ENCODE results near the gene ARHGAP24. TPM values are rescaled to one million over a fixed set of nuclear protein-coding genes. Genes with fewer than 3 reads are reported as not detected.

The ARHGAP24 gene
- total and polyA plus RNA-seq, 12 donors = 0.72 to 53.4 (median 4.4) TPM

GRCh38 chr4:85826060-85826678, 351.2 kb downstream of the ARHGAP24 start:
- Histone ChIP-seq H3K36me3 (replicated peaks in 1 of 2) (no peaks in the 10 kb centered on the region), H3K4me1 (replicated peaks in 1 of 2) (no peaks in the 10 kb centered on the region), H3K27ac (no peak overlapping the region), H3K27me3 (no peaks in the 10 kb centered on the region), H3K9me3 (replicated peaks in 1 of 3) (no peaks in the 10 kb centered on the region), H3K4me3 (no peak overlapping the region)
- DNase-seq = no peak
- intact Hi-C loops (cut with DNase I) = no loop called here
- WGBS, 4 donors = 33 to 47% (median 41%) methylated on average over 7 of the region's 7 CpGs
- TF ChIP-seq POLR2A (IDR thresholded peaks at IDR 0.05) = no peak
- no peak for TF ChIP-seq CTCF (IDR thresholded peaks at IDR 0.05)

- Histone ChIP-seq H3K4me1 (replicated peaks in 1 of 2) (no peaks in the 10 kb centered on the region), H3K27me3 (no peaks in the 10 kb centered on the region), H3K36me3 (replicated peaks in 1 of 2) (no peaks in the 10 kb centered on the region), H3K9me3 (replicated peaks in 1 of 3) (no peaks in the 10 kb centered on the region), H3K27ac (no peak overlapping the region), H3K4me3 (no peak overlapping the region)
- TF ChIP-seq POLR2A (IDR thresholded peaks at IDR 0.05) = no peak
- TF ChIP-seq CTCF (IDR thresholded peaks at IDR 0.05) = no peak
- 41 to 56% (median 54%) methylated on average over 13 of the region's 13 CpGs for WGBS, 4 donors
- DNase-seq = no peak
- intact Hi-C loops (cut with DNase I) = no loop called here
Observed at GRCh38 chr4:85828027-85828890, 353.3 kb downstream of the ARHGAP24 start.

DNA sequence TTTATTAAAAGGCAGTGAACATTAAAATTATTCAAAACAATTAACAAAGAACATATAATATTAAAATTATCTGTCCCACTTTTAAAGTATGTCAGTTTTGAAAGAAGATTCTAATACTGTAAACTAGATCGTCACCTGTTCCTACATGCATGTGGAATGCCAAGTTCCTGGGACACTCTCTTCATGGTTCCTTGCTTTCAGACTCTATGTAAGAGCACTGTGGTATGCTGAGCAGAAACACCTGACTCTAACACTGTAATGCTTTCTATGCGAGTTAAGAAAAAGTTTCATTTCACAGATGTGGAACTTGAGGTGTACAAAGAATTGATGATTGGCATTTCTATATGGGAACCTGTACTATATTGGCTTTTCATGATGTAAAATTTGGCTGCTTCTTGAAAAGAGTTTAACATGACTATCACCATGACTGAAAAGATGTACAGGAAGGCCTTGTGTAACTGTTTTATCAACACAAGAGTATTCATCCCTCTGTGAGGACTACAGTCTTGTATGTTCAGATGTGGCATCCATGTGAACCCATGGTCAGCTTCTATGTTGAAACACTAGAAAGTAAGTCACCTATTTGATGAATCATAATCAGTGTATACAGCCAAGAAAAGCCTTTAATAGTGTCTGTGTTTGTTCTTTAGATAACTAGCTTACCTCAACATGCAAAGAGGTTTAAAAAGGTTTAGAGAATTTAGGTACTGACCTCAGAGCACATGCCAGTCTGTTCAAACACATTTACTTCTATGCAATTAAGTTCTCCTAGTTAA, 354.5 kb downstream of the ARHGAP24 start:
- no peaks in the 10 kb centered on the region for H3K27me3 ChIP-seq
- no peak for DNase-seq
- no peak overlapping the region for H3K27ac ChIP-seq
- intact Hi-C loops (cut with DNase I) = no loop called here
- TF ChIP-seq CTCF (IDR thresholded peaks at IDR 0.05) (no peak), POLR2A (IDR thresholded peaks at IDR 0.05) (no peak)
- no peaks in the 10 kb centered on the region for H3K9me3 ChIP-seq (replicated peaks in 1 of 3)
- 66 to 72% (median 68%) methylated on average over 2 of the region's 2 CpGs for WGBS, 4 donors
- H3K36me3 ChIP-seq (replicated peaks in 1 of 2) = no peaks in the 10 kb centered on the region
- no peak overlapping the region for H3K4me3 ChIP-seq
- H3K4me1 ChIP-seq (replicated peaks in 1 of 2) = no peaks in the 10 kb centered on the region

GRCh38 chr4:85831647-85832046, 356.7 kb downstream of the ARHGAP24 start:
- Histone ChIP-seq H3K9me3 (replicated peaks in 1 of 3) (no peaks in the 10 kb centered on the region), H3K4me3 (no peak overlapping the region), H3K4me1 (replicated peaks in 1 of 2) (no peaks in the 10 kb centered on the region), H3K27ac (no peak overlapping the region), H3K27me3 (no peaks in the 10 kb centered on the region), H3K36me3 (replicated peaks in 1 of 2) (no peaks in the 10 kb centered on the region)
- TF ChIP-seq CTCF (IDR thresholded peaks at IDR 0.05) = no peak
- no peak for TF ChIP-seq POLR2A (IDR thresholded peaks at IDR 0.05)
- intact Hi-C loops (cut with DNase I) = no loop called here
- WGBS, 4 donors = 75 to 84% (median 80%) methylated on average over 3 of the region's 3 CpGs
- no peak for DNase-seq
